HG03565 (cell line): ENCODE results near the gene BTBD16.

Experiments used
- ATAC-seq: cut with Tn5 transposase; IDR thresholded peaks from one replicate; pipeline ENCODE4 v1.9.1; 2021; ENCODE audit warnings: mild to moderate bottlenecking, moderate library complexity; ENCODE audit not compliant: unreplicated experiment

BTBD16 gene

GRCh38 chr10:122271076-122271475, at the start of gene BTBD16:
Gene BTBD16, plus strand, starts transcription at chr10:122271296. Its CDS starts 3,786 bp downstream, at chr10:122275082.
- ATAC-seq, result no peak

GRCh38 chr10:122221958-122222357, 49.1 kb upstream of the BTBD16 start:
- ATAC-seq, result no peak

- no peak for ATAC-seq
These were observed 48.5 kb upstream of the BTBD16 start for GRCh38 chr10:122222638-122223037.

GRCh38 chr10:122224159-122224558, 46.9 kb upstream of the BTBD16 start:
- no peak for ATAC-seq

GRCh38 chr10:122225330-122225729, 45.8 kb upstream of the BTBD16 start:
- no peak for ATAC-seq

GRCh38 chr10:122227754-122228153, 43.3 kb upstream of the BTBD16 start:
- no peak for ATAC-seq

- ATAC-seq, result no peak
These were observed 41.4 kb upstream of the BTBD16 start for GRCh38 chr10:122229666-122230065.

GRCh38 chr10:122230222-122230621, 40.9 kb upstream of the BTBD16 start:
- ATAC-seq, result no peak

GRCh38 chr10:122232769-122233168, 38.3 kb upstream of the BTBD16 start:
- no peak for ATAC-seq

GRCh38 chr10:122233857-122234348, 37.2 kb upstream of the BTBD16 start:
- no peak for ATAC-seq

- no peak for ATAC-seq
These were observed 36.7 kb upstream of the BTBD16 start for GRCh38 chr10:122234416-122234815.

- ATAC-seq, result no peak
These were observed 34.3 kb upstream of the BTBD16 start for GRCh38 chr10:122236690-122237306.

- ATAC-seq, result no peak
These were observed 33.6 kb upstream of the BTBD16 start for GRCh38 chr10:122237331-122237990.

GRCh38 chr10:122239578-122240257, 31.4 kb upstream of the BTBD16 start:
- no peak for ATAC-seq

GRCh38 chr10:122240401-122240800, 30.7 kb upstream of the BTBD16 start:
- ATAC-seq, result no peak

GRCh38 chr10:122241836-122242235, 29.3 kb upstream of the BTBD16 start:
- ATAC-seq, result no peak

GRCh38 chr10:122243550-122243949, 27.5 kb upstream of the BTBD16 start:
- no peak for ATAC-seq

GRCh38 chr10:122244001-122244975, 26.8 kb upstream of the BTBD16 start:
- ATAC-seq, result no peak

- ATAC-seq, result no peak
These were observed 26.0 kb upstream of the BTBD16 start for GRCh38 chr10:122245136-122245535.

GRCh38 chr10:122245897-122246296, 25.2 kb upstream of the BTBD16 start:
- no peak for ATAC-seq
